Stimulated activated CD4-positive, alpha-beta T cell treated with anti-CD3 and anti-CD28 coated beads, TNF-alpha, amount 100 ng/mL, for 4 hours (primary cell): Measurements from ENCODE around the gene RLBP1.
A peak's percentile ranks its signal among the peaks of the same experiment; 100 is the strongest.
"Not testable (repeated sequence)": the region's sequence is repeated elsewhere in the genome, so short reads cannot be mapped to it uniquely, and the experiment has no call there.

Source experiments
- DNase-seq, 3 experiments: peaks; one replicate each; pipeline ENCODE4 v3.0.0-alpha.2; 2020; ENCODE audit warnings: low read depth in 3 of 3

RLBP1 gene

GRCh38 chr15:89221543-89221942 is at the start of gene RLBP1:
Gene RLBP1 (minus strand): TSS chr15:89221579. CDS start chr15:89218975, 2,604 bp downstream.
- DNase-seq, result no peak

GRCh38 chr15:89250142-89250541 is 28.8 kb upstream of the RLBP1 start:
- not testable (repeated sequence) for DNase-seq

DNA sequence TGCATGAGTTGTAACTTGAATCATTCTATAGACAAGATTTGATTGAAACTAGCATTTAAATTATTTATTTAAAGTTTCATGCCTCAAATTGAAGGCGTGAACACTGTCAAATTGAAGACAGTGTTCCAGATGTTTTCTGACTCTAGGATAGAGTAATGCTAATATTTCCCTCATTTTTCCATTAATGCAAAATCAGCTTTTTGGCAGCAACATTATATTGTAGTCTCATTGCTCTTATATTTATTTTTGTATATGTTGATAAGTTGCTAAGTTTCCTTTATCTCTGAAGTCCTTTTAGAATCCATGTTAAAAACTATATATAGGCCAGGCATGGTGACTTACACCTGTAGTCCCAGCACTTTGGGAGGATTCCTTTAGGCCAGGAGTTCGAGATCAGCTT is 27.2 kb upstream of the RLBP1 start:
- no peak for DNase-seq

GRCh38 chr15:89247446-89247845 is 26.1 kb upstream of the RLBP1 start:
- DNase-seq, result no peak

DNA sequence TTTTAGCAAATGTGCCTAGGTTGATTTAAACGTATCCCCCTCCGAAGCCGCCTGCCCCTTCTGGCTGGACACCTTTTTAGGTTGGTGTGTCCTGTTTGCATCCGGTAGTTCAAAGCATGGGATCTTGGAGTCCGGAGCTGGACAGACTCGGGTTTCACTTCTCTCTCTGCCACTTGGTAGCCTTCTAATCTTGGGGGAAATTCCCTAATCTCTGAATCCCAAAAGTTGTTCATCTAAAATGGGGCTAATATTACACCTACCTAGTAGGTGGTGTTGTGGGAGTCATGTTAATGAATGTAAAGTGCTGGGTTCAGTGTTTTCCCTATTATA is 23.2 kb upstream of the RLBP1 start:
- DNase-seq, result no peak

GRCh38 chr15:89243691-89244573 is 22.6 kb upstream of the RLBP1 start, which contains the start of gene FANCI:
Gene FANCI (plus strand): TSS chr15:89243979. CDS start chr15:89247648, 3,669 bp downstream.
- DNase-seq, result peak; percentile 93 to 94 (median 94)

DNA sequence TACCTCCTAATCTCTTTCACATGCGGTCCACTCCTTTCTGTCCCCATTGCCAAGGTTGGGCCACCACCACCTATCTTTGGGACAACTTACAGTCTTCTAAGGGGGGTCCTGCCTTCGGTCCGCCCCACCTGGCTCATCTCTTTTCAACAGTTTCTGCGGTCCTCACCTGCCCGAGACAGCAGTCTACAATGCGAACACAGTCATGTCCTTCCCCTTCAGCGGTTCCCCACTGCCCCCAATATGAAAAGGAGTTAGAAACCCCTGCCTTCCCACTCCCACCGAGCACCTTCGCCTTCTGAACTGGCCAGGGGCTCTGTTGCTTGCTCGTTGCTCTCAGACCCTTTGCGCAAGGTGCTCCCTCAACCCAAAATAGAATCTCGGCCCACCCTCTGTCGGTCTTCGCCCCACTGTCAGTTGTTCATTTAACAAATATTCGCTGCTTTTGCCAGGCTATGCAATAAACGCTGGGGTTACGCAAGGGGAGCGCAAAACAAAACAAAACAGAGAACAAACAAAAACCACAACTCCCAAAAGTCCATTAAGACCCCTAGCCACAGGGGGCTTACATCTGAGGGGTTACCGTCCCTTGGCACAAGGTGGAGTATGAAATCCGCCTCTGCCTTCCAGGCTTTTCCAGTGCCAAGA is 21.8 kb upstream of the RLBP1 start:
- DNase-seq, result peak in 1 of 3 experiments; percentile 1

GRCh38 chr15:89239883-89240810 is 18.8 kb upstream of the RLBP1 start:
- not testable (repeated sequence) for DNase-seq

GRCh38 chr15:89231832-89232231 is 10.5 kb upstream of the RLBP1 start:
- no peak for DNase-seq

- DNase-seq, result no peak
Observed at GRCh38 chr15:89230277-89230676, 8.9 kb upstream of the RLBP1 start.

- no peak for DNase-seq
Observed at GRCh38 chr15:89227425-89227824, 6.0 kb upstream of the RLBP1 start.

- no peak for DNase-seq
Observed at GRCh38 chr15:89226359-89227221, 5.2 kb upstream of the RLBP1 start.

DNA sequence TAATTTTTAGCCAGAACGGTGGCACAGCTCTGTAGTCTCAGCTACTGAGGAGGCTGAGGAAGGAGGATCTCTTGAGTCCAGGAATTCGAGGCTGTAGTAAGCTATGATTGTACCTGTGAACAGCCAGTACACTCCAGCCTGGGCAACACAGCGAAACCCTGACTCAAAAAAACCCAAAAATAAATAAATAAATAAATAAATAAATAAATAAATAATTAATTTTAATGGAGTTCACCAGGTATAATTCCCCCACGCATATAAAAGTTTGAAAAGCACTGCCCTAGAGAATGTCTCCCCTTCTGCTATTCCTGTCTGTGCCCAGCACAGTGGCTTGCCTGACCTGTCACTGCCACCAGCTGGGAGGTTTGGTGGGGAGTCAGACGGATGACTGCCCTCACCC is 4.2 kb upstream of the RLBP1 start:
- no peak for DNase-seq

DNA sequence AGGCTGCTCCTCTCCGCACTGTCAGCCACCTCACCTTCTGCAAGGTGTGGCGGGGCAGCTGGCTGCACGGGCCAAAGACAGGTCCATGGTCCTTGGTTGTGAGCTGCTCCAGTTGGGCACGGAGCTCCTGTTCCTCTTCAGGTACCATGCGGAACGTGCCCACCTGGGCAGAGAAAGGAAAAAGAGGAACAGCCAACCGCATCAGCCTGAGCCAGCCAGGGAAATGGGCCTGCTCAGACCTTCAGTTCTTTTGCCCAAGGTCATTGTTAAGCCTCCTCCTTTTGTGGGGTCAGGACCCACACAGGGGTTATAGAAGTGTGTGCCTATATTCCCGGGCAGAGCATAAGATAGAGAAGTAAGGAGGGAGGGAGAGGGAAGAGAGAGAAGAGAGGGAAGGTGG is 2.8 kb downstream of the RLBP1 start:
- no peak for DNase-seq

DNA sequence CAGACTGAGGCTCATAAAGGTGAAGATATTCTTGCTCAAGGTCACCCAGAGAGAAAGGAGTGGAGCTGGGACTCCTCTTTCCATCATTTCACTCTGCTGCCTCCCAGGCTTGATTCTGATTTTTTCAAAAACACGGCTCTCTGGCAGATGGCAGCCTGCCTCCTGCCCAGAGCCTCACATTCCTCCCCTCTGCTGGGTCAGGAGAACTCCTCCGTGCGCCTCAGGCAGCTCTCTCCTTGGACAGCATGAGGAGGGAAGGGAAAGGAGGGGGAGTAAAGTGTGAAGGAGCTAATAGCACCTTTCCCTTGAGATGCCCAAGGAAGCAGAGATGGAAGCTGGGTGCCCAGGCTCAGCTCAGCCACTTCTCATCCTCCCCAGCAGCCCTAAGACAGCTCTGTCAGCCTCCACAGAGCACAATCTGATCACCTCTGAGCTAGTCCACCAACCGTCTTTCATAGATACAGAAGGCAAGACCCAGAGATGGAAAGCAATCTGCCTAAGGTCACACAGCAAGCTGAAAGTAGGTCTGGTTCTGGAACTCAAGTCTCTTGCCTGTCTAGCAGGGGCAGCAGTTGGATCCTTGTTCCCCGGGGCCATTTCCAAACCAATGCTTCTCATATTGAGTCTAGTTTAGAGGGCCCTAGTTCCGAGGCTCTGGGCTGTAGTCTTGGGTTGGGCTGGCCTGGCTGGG is 3.5 kb downstream of the RLBP1 start:
- no peak for DNase-seq

- DNase-seq, result no peak
Observed at GRCh38 chr15:89217031-89217430, 4.3 kb downstream of the RLBP1 start.

- no peak for DNase-seq
Observed at GRCh38 chr15:89215627-89216026, 5.8 kb downstream of the RLBP1 start.

DNA sequence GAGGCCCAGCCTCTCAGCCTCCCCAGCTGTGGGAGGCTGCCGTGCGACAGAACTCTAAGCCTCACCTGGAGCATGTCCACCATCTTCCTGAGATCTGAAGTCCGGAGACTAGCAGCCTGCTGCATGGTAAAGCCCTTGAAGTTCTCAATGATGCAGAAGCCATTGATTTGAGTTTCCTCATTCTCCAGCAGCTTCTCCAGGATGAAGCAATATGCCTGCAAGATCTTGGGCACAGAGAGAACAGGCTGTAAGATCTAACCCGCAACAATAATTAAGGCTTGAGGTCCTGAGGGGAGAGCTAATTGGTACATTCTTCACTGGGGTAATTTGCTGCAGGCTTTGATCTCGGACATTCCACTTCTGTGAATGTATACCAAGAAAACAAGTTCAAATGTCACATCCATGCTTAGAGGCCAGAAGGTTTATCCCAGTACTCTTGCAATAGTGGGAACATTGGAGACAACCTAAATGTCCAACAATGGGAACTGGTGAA is 9.7 kb downstream of the RLBP1 start:
- DNase-seq, result no peak

- no peak for DNase-seq
Observed at GRCh38 chr15:89209057-89209456, 12.3 kb downstream of the RLBP1 start.

GRCh38 chr15:89208256-89208655 is 13.1 kb downstream of the RLBP1 start:
- DNase-seq, result no peak
